ENCODE results near the gene CLMN.
"Not testable (repeated sequence)": the region's sequence is repeated elsewhere in the genome, so short reads cannot be mapped to it uniquely, and the experiment has no call there.

The CLMN gene

GRCh38 chr14:95138876-95139275, 180.8 kb downstream of the CLMN start:
- no peak for DNase-seq (ENCODE audit: low read depth)
- no peak overlapping the region for H3K4me3 ChIP-seq (ENCODE audit: low read depth, low read length)
- no peak for TF ChIP-seq CTCF (IDR thresholded peaks at IDR 0.05; ENCODE audit: insufficient read depth, low read depth, low read length, missing control alignments)

DNA sequence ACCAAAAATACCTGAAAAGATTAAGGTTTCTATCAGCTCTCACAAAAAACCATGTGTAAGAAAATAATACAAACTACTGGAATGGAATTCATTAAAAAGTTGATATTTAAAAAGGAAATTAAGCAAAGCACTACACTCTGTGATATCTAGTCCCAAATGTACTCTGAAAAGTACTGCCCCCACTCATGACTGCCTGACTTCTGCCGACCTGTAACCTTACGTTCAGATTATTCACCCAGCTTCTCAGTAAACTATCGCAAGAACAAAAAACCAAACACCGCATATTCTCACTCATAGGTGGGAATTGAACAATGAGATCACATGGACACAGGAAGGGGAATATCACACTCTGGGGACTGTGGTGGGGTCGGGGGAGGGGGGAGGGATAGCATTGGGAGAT, 181.3 kb downstream of the CLMN start:
- DNase-seq (ENCODE audit: low read depth) = not testable (repeated sequence)

DNA sequence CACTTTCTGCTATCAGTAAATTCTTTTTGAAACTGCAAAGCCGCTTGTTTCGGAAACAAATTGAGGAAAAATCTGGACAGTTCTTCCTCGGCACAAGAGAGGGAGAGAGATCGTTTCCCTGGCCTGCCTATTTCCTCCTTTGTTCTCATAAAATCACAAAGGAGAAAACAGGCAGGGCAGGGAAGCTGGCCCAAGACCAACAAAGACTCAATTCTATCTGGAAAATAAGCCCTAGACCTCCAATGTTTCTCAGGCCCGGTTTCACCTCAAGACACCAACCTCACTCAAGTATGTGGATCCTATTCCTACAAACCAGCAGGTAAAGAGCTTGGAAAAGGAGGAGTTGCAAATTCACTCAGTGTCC, 181.9 kb downstream of the CLMN start:
- TF ChIP-seq CTCF (IDR thresholded peaks at IDR 0.05; ENCODE audit: insufficient read depth, low read depth, low read length, missing control alignments) = no peak
- DNase-seq (ENCODE audit: low read depth) = no peak
- no peak overlapping the region for H3K4me3 ChIP-seq (ENCODE audit: low read depth, low read length)

More for the DNA sequence above, 181.3 kb downstream of the CLMN start:
- not testable (repeated sequence) for H3K4me3 ChIP-seq (ENCODE audit: low read depth, low read length)

DNA sequence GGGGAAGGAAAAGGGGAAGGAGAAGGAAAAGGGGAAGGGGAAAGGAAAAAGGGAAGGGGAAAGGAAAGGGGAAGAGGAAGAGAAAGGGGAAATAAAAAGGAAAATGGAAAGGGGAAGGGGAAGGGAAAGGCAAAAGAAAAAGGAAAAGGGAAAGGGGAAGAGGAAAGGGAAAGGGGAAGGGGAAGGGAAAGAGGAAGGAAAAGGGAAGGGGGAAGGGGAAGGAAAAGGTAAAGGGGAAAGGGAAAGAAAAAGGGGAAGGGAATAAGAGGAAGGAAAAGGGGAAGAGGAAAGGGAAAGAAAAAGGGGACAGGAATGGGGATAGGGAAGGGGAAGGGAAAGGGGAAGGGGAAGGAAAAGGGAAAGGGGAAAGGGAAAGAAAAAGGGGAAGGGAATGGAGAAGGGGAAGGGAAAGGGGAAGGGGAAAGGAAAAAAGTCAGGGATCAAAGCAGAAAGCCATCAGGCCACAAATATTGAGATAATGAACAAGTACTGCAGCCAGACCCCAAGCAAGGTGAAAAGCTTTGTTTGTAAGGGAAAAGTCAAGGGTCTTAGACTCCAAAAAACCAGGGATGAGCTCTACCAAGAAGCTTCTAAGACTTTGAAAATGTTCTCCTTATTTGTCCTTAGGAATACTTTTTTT, 182.4 kb downstream of the CLMN start:
- H3K4me3 ChIP-seq (ENCODE audit: low read depth, low read length) = no peak overlapping the region
- no peak for TF ChIP-seq CTCF (IDR thresholded peaks at IDR 0.05; ENCODE audit: insufficient read depth, low read depth, low read length, missing control alignments)
- DNase-seq (ENCODE audit: low read depth) = no peak

DNA sequence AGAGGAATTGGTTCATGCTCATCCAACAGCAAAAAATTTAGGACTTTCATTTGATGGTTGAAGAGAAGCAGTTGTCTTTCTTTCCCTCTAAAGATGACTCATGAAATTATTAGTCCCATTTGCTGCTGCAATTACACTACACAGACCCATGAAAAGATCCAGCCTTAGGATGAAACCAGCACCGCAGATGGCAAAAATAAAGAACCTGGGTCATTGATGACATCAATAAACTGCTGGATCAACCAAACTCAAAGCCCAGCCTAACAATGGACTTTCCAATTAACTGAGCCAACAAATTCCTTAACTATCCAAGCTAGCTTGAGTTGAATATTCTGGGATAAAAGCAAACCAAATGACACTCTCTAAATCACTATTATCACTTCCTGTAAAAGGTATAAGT, 183.1 kb downstream of the CLMN start:
- TF ChIP-seq CTCF (IDR thresholded peaks at IDR 0.05; ENCODE audit: insufficient read depth, low read depth, low read length, missing control alignments) = no peak
- H3K4me3 ChIP-seq (ENCODE audit: low read depth, low read length) = no peak overlapping the region
- no peak for DNase-seq (ENCODE audit: low read depth)

- no peak for DNase-seq (ENCODE audit: low read depth)
- no peak overlapping the region for H3K4me3 ChIP-seq (ENCODE audit: low read depth, low read length)
- TF ChIP-seq CTCF (IDR thresholded peaks at IDR 0.05; ENCODE audit: insufficient read depth, low read depth, low read length, missing control alignments) = no peak
Observed at GRCh38 chr14:95134304-95134933, 185.3 kb downstream of the CLMN start.

DNA sequence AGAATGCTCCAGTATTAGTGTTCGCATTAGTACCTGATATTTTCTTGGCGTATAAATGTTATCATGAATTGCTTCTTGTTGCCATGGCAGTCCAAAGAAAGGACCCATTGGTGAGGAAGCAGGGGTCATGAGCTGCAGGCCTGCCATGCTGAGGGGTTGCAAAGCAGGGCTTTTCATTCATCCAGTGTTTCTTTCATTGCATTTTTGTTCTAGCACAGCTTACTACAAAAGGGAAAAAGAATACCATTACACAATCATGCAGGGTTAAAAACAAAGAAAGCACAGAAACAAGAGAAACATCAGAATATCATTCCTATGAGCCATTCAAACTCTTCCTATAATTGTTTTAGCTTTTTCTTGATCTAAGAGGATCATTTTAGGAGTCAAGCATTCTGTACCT, 186.4 kb downstream of the CLMN start:
- no peak for DNase-seq (ENCODE audit: low read depth)
- H3K4me3 ChIP-seq (ENCODE audit: low read depth, low read length) = no peak overlapping the region
- TF ChIP-seq CTCF (IDR thresholded peaks at IDR 0.05; ENCODE audit: insufficient read depth, low read depth, low read length, missing control alignments) = no peak
